HEK293 (cell line): ENCODE measurements around the gene SEC22A.

Experiments
- CTCF ChIA-PET: fragments of 350-600 bp; formaldehyde crosslinking; extraction: SDS; loops from one replicate; lab custom pipeline; 2021; ENCODE audit warnings: antibody characterized with exemption; lab: Yijun Ruan, JAX
- POLR2A ChIA-PET: fragments of 300-600 bp; formaldehyde crosslinking; extraction: SDS; loops from one replicate; lab custom pipeline; 2020; ENCODE audit warnings: antibody characterized with exemption, inconsistent platforms; lab: Yijun Ruan, JAX
- H3K27ac ChIP-seq: fragments of 200-500 bp; sonication (Bioruptor generic); 2 replicates; pipeline ENCODE4 v1.5.1; 2014; ENCODE audit warnings: low read depth, low read length, control low read depth, inconsistent platforms; ENCODE audit errors: extremely low read depth
- H3K36me3 ChIP-seq, 2 experiments: fragments of 200-500 bp in 1 of 2; sonication (Bioruptor generic) in 1 of 2; 1 replicate in 1 of 2; 2 replicates in 1 of 2; pipeline ENCODE4 v1.5.1; 2014 to 2017; ENCODE audit warnings: inconsistent platforms in 2 of 2, low read length in 2 of 2; ENCODE audit not compliant: control insufficient read depth in 2 of 2, insufficient read depth in 1 of 2
- H3K4me1 ChIP-seq: fragments of 200-500 bp; sonication (Bioruptor generic); 2 replicates; pipeline ENCODE4 v1.5.1; 2014; ENCODE audit warnings: mild to moderate bottlenecking, low read length, inconsistent platforms; ENCODE audit not compliant: control insufficient read depth, insufficient read depth
- H3K4me3 ChIP-seq: 2 replicates; pipeline ENCODE4 v1.5.1; 2011; ENCODE audit warnings: low read depth, mild to moderate bottlenecking, control low read depth, low read length, moderate library complexity
- H3K9me3 ChIP-seq: fragments of 200-500 bp; sonication (Bioruptor generic); 2 replicates; pipeline ENCODE4 v1.5.1; 2014; ENCODE audit warnings: low read depth, low read length, inconsistent platforms; ENCODE audit not compliant: control insufficient read depth, insufficient read depth
- HOXC10 ChIP-seq: sonication (generic); formaldehyde crosslinking; IDR thresholded peaks from 2 replicates; pipeline ENCODE4 v1.8.1; 2023; ENCODE audit warnings: mild to moderate bottlenecking, missing genetic modification reagents
- WT1 ChIP-seq: fragments of 450-650 bp; formaldehyde crosslinking; IDR thresholded peaks from 2 replicates; pipeline ENCODE4 v1.5.1; 2016; ENCODE audit warnings: missing biosample characterization, missing genetic modification characterization
- YY2 ChIP-seq: fragments of 450-650 bp; formaldehyde crosslinking; IDR thresholded peaks from 2 replicates; pipeline ENCODE4 v1.5.1; 2016; ENCODE audit warnings: missing biosample characterization, missing genetic modification characterization
- ZFP3 ChIP-seq: fragments of 450-650 bp; formaldehyde crosslinking; IDR thresholded peaks from 2 replicates; pipeline ENCODE4 v1.5.1; 2016; ENCODE audit warnings: low read depth, missing biosample characterization, missing genetic modification characterization
- ZNF239 ChIP-seq: fragments of 450-650 bp; formaldehyde crosslinking; IDR thresholded peaks from 2 replicates; pipeline ENCODE4 v1.5.1; 2016; ENCODE audit warnings: missing biosample characterization, missing genetic modification characterization
- ZNF366 ChIP-seq: fragments of 450-650 bp; formaldehyde crosslinking; conservative IDR thresholded peaks from 2 replicates; pipeline ENCODE4 v1.5.1; 2016; ENCODE audit warnings: missing biosample characterization, missing genetic modification characterization
- ZNF404 ChIP-seq: fragments of 450-650 bp; formaldehyde crosslinking; IDR thresholded peaks from 2 replicates; pipeline ENCODE4 v1.5.1; 2017; ENCODE audit warnings: missing biosample characterization, missing genetic modification characterization
- ZNF510 ChIP-seq: fragments of 450-650 bp; formaldehyde crosslinking; IDR thresholded peaks from 2 replicates; pipeline ENCODE4 v1.5.1; 2018; ENCODE audit warnings: mild to moderate bottlenecking, missing genetic modification characterization, missing biosample characterization; ENCODE audit not compliant: insufficient replicate concordance
- ZNF560 ChIP-seq: fragments of 450-650 bp; formaldehyde crosslinking; IDR thresholded peaks from 2 replicates; pipeline ENCODE4 v1.5.1; 2017; ENCODE audit warnings: missing biosample characterization, missing genetic modification characterization, borderline replicate concordance
- ZSCAN30 ChIP-seq: fragments of 450-650 bp; IDR thresholded peaks from 2 replicates; pipeline ENCODE4 v1.5.1; 2018; ENCODE audit warnings: missing biosample characterization, mild to moderate bottlenecking, missing genetic modification characterization, moderate library complexity
- TF ChIP-seq, protein P1 (sequence below): fragments of 450-650 bp; formaldehyde crosslinking; IDR thresholded peaks from 2 replicates; pipeline ENCODE4 v1.5.1; 2016; ENCODE audit warnings: missing biosample characterization, missing genetic modification characterization, low read depth
- TF ChIP-seq, protein P2 (sequence below): fragments of 450-650 bp; formaldehyde crosslinking; IDR thresholded peaks from 2 replicates; pipeline ENCODE4; 2016; ENCODE audit warnings: missing biosample characterization, missing genetic modification characterization
- TF ChIP-seq, protein P3 (sequence below): fragments of 450-650 bp; formaldehyde crosslinking; IDR thresholded peaks from 2 replicates; pipeline ENCODE4 v1.5.1; 2016; ENCODE audit warnings: missing biosample characterization, missing genetic modification characterization
- TF ChIP-seq, protein P4 (sequence below): fragments of 450-650 bp; formaldehyde crosslinking; IDR thresholded peaks from 2 replicates; pipeline ENCODE4 v1.5.1; 2016; ENCODE audit warnings: missing biosample characterization, missing genetic modification characterization

Gene SEC22A

DNA sequence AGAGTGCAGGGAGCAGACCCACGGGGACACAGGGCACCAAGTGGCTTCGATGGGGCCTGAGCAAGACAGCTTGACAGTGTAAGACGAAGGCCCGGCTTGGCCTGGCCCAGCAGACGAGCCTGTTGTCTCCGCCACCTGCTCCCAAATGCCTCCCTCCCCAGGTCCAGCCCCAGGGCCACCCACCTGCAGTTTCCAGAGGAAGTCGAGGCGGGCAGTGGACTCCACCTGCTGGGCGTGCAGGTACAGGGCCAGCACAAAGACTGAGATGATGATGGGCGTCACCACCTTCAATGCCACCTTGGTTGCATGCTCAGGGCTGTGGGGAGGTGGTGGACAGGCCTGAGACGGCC lies 94.1 kb downstream of the SEC22A start:
- TF ChIP-seq WT1 (tag by site-specific recombination) = no peak
- no peak for TF ChIP-seq ZNF366
- no peak for TF ChIP-seq ZNF239 (tag by site-specific recombination)
- no peak for TF ChIP-seq YY2 (tag by site-specific recombination)
- TF ChIP-seq, protein P1, sequence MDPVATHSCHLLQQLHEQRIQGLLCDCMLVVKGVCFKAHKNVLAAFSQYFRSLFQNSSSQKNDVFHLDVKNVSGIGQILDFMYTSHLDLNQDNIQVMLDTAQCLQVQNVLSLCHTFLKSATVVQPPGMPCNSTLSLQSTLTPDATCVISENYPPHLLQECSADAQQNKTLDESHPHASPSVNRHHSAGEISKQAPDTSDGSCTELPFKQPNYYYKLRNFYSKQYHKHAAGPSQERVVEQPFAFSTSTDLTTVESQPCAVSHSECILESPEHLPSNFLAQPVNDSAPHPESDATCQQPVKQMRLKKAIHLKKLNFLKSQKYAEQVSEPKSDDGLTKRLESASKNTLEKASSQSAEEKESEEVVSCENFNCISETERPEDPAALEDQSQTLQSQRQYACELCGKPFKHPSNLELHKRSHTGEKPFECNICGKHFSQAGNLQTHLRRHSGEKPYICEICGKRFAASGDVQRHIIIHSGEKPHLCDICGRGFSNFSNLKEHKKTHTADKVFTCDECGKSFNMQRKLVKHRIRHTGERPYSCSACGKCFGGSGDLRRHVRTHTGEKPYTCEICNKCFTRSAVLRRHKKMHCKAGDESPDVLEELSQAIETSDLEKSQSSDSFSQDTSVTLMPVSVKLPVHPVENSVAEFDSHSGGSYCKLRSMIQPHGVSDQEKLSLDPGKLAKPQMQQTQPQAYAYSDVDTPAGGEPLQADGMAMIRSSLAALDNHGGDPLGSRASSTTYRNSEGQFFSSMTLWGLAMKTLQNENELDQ (tag by site-specific recombination) = no peak
- TF ChIP-seq, protein P2, sequence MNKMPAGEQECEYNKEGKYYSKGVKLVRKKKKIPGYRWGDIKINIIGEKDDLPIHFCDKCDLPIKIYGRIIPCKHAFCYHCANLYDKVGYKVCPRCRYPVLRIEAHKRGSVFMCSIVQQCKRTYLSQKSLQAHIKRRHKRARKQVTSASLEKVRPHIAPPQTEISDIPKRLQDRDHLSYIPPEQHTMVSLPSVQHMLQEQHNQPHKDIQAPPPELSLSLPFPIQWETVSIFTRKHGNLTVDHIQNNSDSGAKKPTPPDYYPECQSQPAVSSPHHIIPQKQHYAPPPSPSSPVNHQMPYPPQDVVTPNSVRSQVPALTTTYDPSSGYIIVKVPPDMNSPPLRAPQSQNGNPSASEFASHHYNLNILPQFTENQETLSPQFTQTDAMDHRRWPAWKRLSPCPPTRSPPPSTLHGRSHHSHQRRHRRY (tag by site-specific recombination) = no peak
- TF ChIP-seq ZNF404 = no peak
- TF ChIP-seq HOXC10 (CRISPR knock-in tag) = no peak
- TF ChIP-seq ZNF560 (tag by site-specific recombination) = no peak
- no peaks in the 10 kb centered on the region for H3K4me1 ChIP-seq
- ChIA-PET CTCF (no interaction called here), POLR2A (no interaction called here)
- H3K4me3 ChIP-seq = no peak overlapping the region
- no peaks in the 10 kb centered on the region for H3K36me3 ChIP-seq
- no peaks in the 10 kb centered on the region for H3K9me3 ChIP-seq
- H3K27ac ChIP-seq = no peak overlapping the region

DNA sequence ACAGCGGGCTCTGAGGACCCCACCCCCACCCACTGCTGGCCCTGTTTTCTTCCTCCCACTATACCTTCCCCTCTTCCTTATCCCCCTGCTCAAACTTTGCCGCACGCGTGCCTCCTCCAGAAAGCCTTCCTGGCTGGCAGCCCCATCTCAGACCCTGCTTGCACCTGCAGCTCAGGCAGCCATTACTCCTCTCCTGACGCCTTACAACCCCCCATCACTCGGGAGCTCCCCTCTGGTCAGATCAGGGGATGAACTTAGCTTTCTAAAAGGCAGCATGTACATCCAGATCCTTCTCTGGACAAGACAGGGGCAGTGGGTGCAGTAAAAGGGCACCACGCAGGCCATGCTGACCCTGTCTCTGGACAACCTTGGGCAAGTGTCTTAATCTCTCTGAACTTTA lies 94.5 kb downstream of the SEC22A start:
- no peaks in the 10 kb centered on the region for H3K4me1 ChIP-seq
- POLR2A ChIA-PET = no interaction called here

DNA sequence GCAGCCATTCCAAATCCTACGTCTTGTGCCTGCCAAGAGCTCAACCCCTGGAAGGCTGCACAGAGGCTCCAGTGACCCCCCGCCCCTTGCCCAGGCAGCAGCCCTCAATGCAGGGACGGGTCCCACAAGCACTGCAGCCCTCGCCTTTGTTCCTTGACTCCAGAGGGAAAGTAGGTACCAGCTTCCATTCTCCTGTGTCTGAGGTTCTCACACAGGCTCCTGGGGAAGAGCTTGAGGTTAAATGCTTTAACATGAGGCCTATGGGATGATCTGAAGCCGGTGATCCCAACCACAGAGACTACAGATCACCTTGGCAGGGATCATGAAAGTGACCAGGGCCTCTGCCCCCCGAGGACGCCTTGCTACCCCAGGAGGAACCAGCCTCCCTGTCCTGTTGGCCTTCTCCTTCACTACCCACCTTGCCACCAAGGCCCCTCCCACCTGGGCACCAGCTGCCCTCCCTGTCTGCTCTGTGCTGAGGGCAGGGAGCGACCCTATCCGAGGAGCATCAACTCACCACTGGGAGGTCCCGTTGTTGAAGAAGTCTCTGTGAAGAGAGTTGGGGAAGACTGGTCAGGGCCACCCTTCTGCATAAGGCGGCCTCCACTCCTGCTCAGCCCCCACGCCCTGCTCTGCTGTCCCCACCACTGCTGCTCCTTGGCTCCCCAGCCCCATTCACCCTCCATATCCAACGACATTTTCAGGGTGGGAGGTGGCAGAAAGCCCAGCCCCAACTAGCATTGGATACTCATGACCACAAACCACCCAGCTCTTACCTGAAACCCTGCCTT lies 95.3 kb downstream of the SEC22A start:
- no peaks in the 10 kb centered on the region for H3K9me3 ChIP-seq
- POLR2A ChIA-PET = no interaction called here
- TF ChIP-seq ZFP3 (tag by site-specific recombination) (no peak), ZSCAN30 (no peak)
- TF ChIP-seq, protein P3, sequence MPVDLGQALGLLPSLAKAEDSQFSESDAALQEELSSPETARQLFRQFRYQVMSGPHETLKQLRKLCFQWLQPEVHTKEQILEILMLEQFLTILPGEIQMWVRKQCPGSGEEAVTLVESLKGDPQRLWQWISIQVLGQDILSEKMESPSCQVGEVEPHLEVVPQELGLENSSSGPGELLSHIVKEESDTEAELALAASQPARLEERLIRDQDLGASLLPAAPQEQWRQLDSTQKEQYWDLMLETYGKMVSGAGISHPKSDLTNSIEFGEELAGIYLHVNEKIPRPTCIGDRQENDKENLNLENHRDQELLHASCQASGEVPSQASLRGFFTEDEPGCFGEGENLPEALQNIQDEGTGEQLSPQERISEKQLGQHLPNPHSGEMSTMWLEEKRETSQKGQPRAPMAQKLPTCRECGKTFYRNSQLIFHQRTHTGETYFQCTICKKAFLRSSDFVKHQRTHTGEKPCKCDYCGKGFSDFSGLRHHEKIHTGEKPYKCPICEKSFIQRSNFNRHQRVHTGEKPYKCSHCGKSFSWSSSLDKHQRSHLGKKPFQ = no peak
- no peaks in the 10 kb centered on the region for H3K4me1 ChIP-seq
- no peak overlapping the region for H3K4me3 ChIP-seq
- no peaks in the 10 kb centered on the region for H3K36me3 ChIP-seq
- CTCF ChIA-PET = interaction anchor here (0.6 to 0.8 kb wide), 2 partner anchors 10 to 1035 kb away, joined by 3 read pairs; no protein-coding TSS in a partner anchor
- no peak overlapping the region for H3K27ac ChIP-seq

More for the DNA sequence above, 94.5 kb downstream of the SEC22A start:
- no peak overlapping the region for H3K27ac ChIP-seq
- TF ChIP-seq ZNF510 (tag by site-specific recombination) = no peak
- TF ChIP-seq, protein P4, sequence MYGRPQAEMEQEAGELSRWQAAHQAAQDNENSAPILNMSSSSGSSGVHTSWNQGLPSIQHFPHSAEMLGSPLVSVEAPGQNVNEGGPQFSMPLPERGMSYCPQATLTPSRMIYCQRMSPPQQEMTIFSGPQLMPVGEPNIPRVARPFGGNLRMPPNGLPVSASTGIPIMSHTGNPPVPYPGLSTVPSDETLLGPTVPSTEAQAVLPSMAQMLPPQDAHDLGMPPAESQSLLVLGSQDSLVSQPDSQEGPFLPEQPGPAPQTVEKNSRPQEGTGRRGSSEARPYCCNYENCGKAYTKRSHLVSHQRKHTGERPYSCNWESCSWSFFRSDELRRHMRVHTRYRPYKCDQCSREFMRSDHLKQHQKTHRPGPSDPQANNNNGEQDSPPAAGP = no peak
- H3K9me3 ChIP-seq = no peaks in the 10 kb centered on the region
- CTCF ChIA-PET = interaction anchor here (0.6 to 0.8 kb wide), 2 partner anchors 9 to 1034 kb away, joined by 3 read pairs; no protein-coding TSS in a partner anchor
- no peaks in the 10 kb centered on the region for H3K36me3 ChIP-seq
- no peak overlapping the region for H3K4me3 ChIP-seq
